Measurements from ENCODE around the gene KHNYN.

GRCh38 chr14:24463884-24464785, 34.4 kb downstream of the KHNYN start:
- TF ChIP-seq POLR2A (IDR thresholded peaks at IDR 0.05; ENCODE audit: low read length) (no peak), GATA1 (IDR thresholded peaks at IDR 0.05; ENCODE audit: low read depth, low read length) (no peak)

All from erythroblast (primary cell).